Endothelial cell of umbilical vein (primary cell): ENCODE results near the gene OR52M1. TPM values are rescaled to one million over a fixed set of nuclear protein-coding genes. Genes with fewer than 3 reads are reported as not detected.

ENCODE experiments used
- BruUV-seq: library from RNA; stranded (reverse); fragments of 400-500 nt; replicated peaks from 2 replicates; lab custom pipeline; 2021; lab: Mats Ljungman, UMichigan
- CTCF ChIA-PET: fragments of 300-600, 350-600 bp; sonication (Branson Sonifier 250); formaldehyde crosslinking; loops from one replicate; lab custom pipeline; 2021; ENCODE audit warnings: antibody characterized with exemption, inconsistent platforms; lab: Charles Lee
- POLR2A ChIA-PET: fragments of 300-600, 350-600 bp; sonication (Branson Sonifier 250); formaldehyde crosslinking; loops from one replicate; lab custom pipeline; 2021; ENCODE audit warnings: antibody characterized with exemption, inconsistent platforms; lab: Charles Lee
- DNase-seq: peaks from one replicate; pipeline ENCODE4 v3.0.0-alpha.2; 2011; ENCODE audit warnings: low read depth, low spot score
- FAIRE-seq: peaks from 2 replicates; lab custom pipeline; 2011; peaks lifted over from hg19 to GRCh38; lab: Jason Lieb, UNC
- H2AFZ ChIP-seq: 2 replicates; pipeline ENCODE4 v1.6.0; 2012; ENCODE audit warnings: low read depth, low read length, control low read depth, inconsistent platforms
- H3K27ac ChIP-seq: 2 replicates; pipeline ENCODE4 v1.5.1; 2011; ENCODE audit warnings: low read depth, mild to moderate bottlenecking, control low read depth, low read length, moderate library complexity; ENCODE audit not compliant: insufficient read depth
- H3K27me3 ChIP-seq, 2 experiments: 2 replicates each; pipeline versions ENCODE4 v1.6.0 to v1.6.1; 2011; ENCODE audit warnings: low read length in 2 of 2, mixed read lengths in 1 of 2; ENCODE audit not compliant: control insufficient read depth in 2 of 2, insufficient read depth in 2 of 2
- H3K36me3 ChIP-seq, 2 experiments: 2 replicates in 1 of 2; 3 replicates in 1 of 2; pipeline ENCODE4 v1.5.1; 2011; ENCODE audit warnings: low read length in 2 of 2, mild to moderate bottlenecking in 1 of 2, moderate library complexity in 1 of 2; ENCODE audit not compliant: control insufficient read depth in 2 of 2, insufficient read depth in 2 of 2; ENCODE audit errors: extremely low read depth in 1 of 2
- H3K4me1 ChIP-seq: 3 replicates; pipeline ENCODE4 v1.5.1; 2011; ENCODE audit warnings: mild to moderate bottlenecking, low read length; ENCODE audit not compliant: control insufficient read depth, insufficient read depth; ENCODE audit errors: extremely low read depth
- H3K4me2 ChIP-seq: 2 replicates; pipeline ENCODE4 v1.6.1; 2011; ENCODE audit warnings: low read length, control low read depth, mixed read lengths; ENCODE audit not compliant: insufficient read depth
- H3K4me3 ChIP-seq, 3 experiments: fragments of 200-600 bp in 1 of 3; sonication (generic), shearing (Covaris generic) in 1 of 3; replicated peaks in 1 of 3; 2 replicates each; pipeline ENCODE4 v1.5.1; 2011 to 2016; ENCODE audit warnings: control low read depth in 3 of 3, low read length in 3 of 3, mild to moderate bottlenecking in 2 of 3, inconsistent platforms in 1 of 3, low read depth in 1 of 3, moderate library complexity in 1 of 3; ENCODE audit not compliant: insufficient read depth in 1 of 3
- H3K79me2 ChIP-seq: 2 replicates; pipeline ENCODE4 v1.6.0; 2012; ENCODE audit warnings: low read length, inconsistent platforms; ENCODE audit not compliant: control insufficient read depth, insufficient read depth
- H3K9ac ChIP-seq: replicated peaks from 2 replicates; pipeline ENCODE3; 2011; ENCODE audit warnings: low read length, control low read depth; ENCODE audit not compliant: insufficient read depth; ENCODE audit errors: extremely low read depth
- H3K9me1 ChIP-seq: replicated peaks from 3 replicates; pipeline ENCODE4 v1.6.0; 2011; ENCODE audit warnings: mild to moderate bottlenecking, low read length; ENCODE audit not compliant: control insufficient read depth, insufficient read depth; ENCODE audit errors: extremely low read depth
- H3K9me3 ChIP-seq: replicated peaks from 2 replicates; pipeline ENCODE4 v1.5.1; 2012; ENCODE audit warnings: low read length, inconsistent platforms; ENCODE audit not compliant: control insufficient read depth, insufficient read depth
- H4K20me1 ChIP-seq: replicated peaks from 2 replicates; pipeline ENCODE3; 2011; ENCODE audit warnings: mild to moderate bottlenecking, low read length; ENCODE audit not compliant: control insufficient read depth, insufficient read depth; ENCODE audit errors: extremely low read depth
- CTCF ChIP-seq, 2 donors: IDR thresholded peaks; 1 replicate in 1 of 2; 2 replicates in 1 of 2; pipeline ENCODE4 v1.5.1; 2011; ENCODE audit warnings: low read length in 2 of 2, mild to moderate bottlenecking in 2 of 2, moderate library complexity in 2 of 2, control low read depth in 1 of 2, inconsistent platforms in 1 of 2, low read depth in 1 of 2; ENCODE audit not compliant: insufficient read depth in 1 of 2; ENCODE audit errors: extremely low read depth in 1 of 2
- EZH2 ChIP-seq: IDR thresholded peaks from 2 replicates; pipeline ENCODE4 v1.6.1; 2012; ENCODE audit warnings: borderline replicate concordance, low read depth, mild to moderate bottlenecking, moderate library complexity, low read length, inconsistent platforms; ENCODE audit not compliant: severe bottlenecking
- FOS ChIP-seq: IDR thresholded peaks from 2 replicates; pipeline ENCODE4 v1.6.1; 2011; ENCODE audit warnings: mild to moderate bottlenecking, low read length, moderate library complexity, borderline replicate concordance; ENCODE audit not compliant: insufficient read depth
- GATA2 ChIP-seq: IDR thresholded peaks from 2 replicates; pipeline ENCODE4 v1.7.0; 2011; ENCODE audit warnings: low read depth, mild to moderate bottlenecking, moderate library complexity, mixed read lengths, low read length; ENCODE audit not compliant: insufficient read length, insufficient read depth
- JUN ChIP-seq: IDR thresholded peaks from 2 replicates; pipeline ENCODE4 v1.6.1; 2011; ENCODE audit warnings: borderline replicate concordance, low read depth; ENCODE audit not compliant: insufficient read length, insufficient read depth
- MAX ChIP-seq: IDR thresholded peaks from 2 replicates; pipeline ENCODE4 v1.6.1; 2011; ENCODE audit not compliant: insufficient read depth, insufficient read length
- MYC ChIP-seq: IDR thresholded peaks from one replicate; pipeline ENCODE4 v1.6.1; 2011; ENCODE audit warnings: mild to moderate bottlenecking, low read depth, low read length
- POLR2A ChIP-seq: IDR thresholded peaks from 2 replicates; pipeline ENCODE4 v1.6.1; 2012; ENCODE audit warnings: low read depth, mild to moderate bottlenecking, control low read depth, low read length
- POLR2AphosphoS5 ChIP-seq: IDR thresholded peaks from 2 replicates; pipeline ENCODE4 v1.6.1; 2012; ENCODE audit warnings: low read depth, mild to moderate bottlenecking, control low read depth, low read length, moderate library complexity; ENCODE audit not compliant: insufficient read depth
- dilution Hi-C: fragments of 300-500 bp; cut with MboI; formaldehyde crosslinking; loops from one replicate; pipeline ENCODE4 v1.15.0; 2019; ENCODE audit warnings: low sequenced_read_pairs; ENCODE audit not compliant: extremely low pct_ligation_motif_present
- intact Hi-C: fragments of 100-400 bp; cut with micrococcal nuclease; formaldehyde crosslinking; loops from one replicate; pipeline ENCODE4 v1.10.0; 2022
- polyA plus RNA-seq, 4 experiments: library from polyadenylated mRNA; depleted of rRNA in 3 of 4; stranded (reverse) in 3 of 4; unstranded in 1 of 4; fragments of >200 nt; gene quantifications; 2 replicates each; pipeline versions ENCODE4 v1.2.1 to v1.2.3, GENCODE V29; 2011 to 2012; ENCODE audit warnings: missing spikeins in 1 of 4
- total RNA-seq: library from RNA; stranded (reverse); gene quantifications from 2 replicates; pipeline ENCODE4 v1.2.3, GENCODE V29; 2021

OR52M1 gene
- total and polyA plus RNA-seq, 2 donors (not counting 3 experiments of a cell fraction or from before 2014, with no cell fraction given) = not detected

- Histone ChIP-seq H2AFZ (no peak overlapping the region), H3K27me3 (no peaks in the 10 kb centered on the region), H3K79me2 (no peaks in the 10 kb centered on the region), H3K9me1 (no peaks in the 10 kb centered on the region), H3K9me3 (no peaks in the 10 kb centered on the region), H3K4me1 (no peaks in the 10 kb centered on the region), H3K4me2 (no peak overlapping the region), H3K27ac (no peak overlapping the region), H4K20me1 (no peaks in the 10 kb centered on the region), H3K9ac (no peak overlapping the region), H3K4me3 (no peak overlapping the region), H3K36me3 (no peaks in the 10 kb centered on the region)
- FAIRE-seq (no peak), DNase-seq (no peak)
- CTCF ChIA-PET = interaction anchor here (0.9 kb wide), 1 partner anchor 29 kb away, joined by 3 read pairs; no protein-coding TSS in a partner anchor
- no peak for TF ChIP-seq MYC
- TF ChIP-seq EZH2 = no peak
- no peak for TF ChIP-seq POLR2A
- no peak for TF ChIP-seq CTCF (IDR thresholded peaks at IDR 0.05; ENCODE audit: extremely low read depth in 1 of 2, insufficient read depth in 1 of 2, low read depth in 1 of 2, low read length in 2 of 2)
- TF ChIP-seq GATA2 = no peak
- TF ChIP-seq MAX = no peak
- TF ChIP-seq POLR2AphosphoS5 = no peak
- TF ChIP-seq JUN = no peak
- no peak for TF ChIP-seq FOS
- POLR2A ChIA-PET = no interaction called here
- intact Hi-C loops = no loop called here
- BruUV-seq = no TSS peak
- dilution Hi-C loops = no loop called here
Measured at GRCh38 chr11:4522339-4522738, 22.7 kb upstream of the OR52M1 start.
